Adrenal gland (tissue), 12 donors: ENCODE data around the gene YIPF3. TPM values are rescaled to one million over a fixed set of nuclear protein-coding genes. Genes with fewer than 3 reads are reported as not detected.
A peak's percentile ranks its signal among the peaks of the same experiment; 100 is the strongest.

Source experiments
- DNase-seq, 7 donors: peaks; one replicate each; pipeline ENCODE4 v3.0.0-alpha.2; 2019 to 2020
- H3K27ac ChIP-seq, 5 donors: fragments of 200-600 bp; sonication (generic) in 4 of 5; 1 replicate in 3 of 5; 2 replicates in 2 of 5; pipeline versions ENCODE4 v1.5.1 to v1.8.0; 2016 to 2020; ENCODE audit warnings: mild to moderate bottlenecking in 1 of 5
- H3K27me3 ChIP-seq: fragments of 200-600 bp; 2 replicates; pipeline ENCODE4 v1.8.0; 2021
- H3K36me3 ChIP-seq, 2 donors: fragments of 200-600 bp; replicated peaks in 1 of 2; 1 replicate in 1 of 2; 2 replicates in 1 of 2; pipeline versions ENCODE4 v1.5.1 to v1.8.0; 2018 to 2022
- H3K4me1 ChIP-seq, 2 donors: fragments of 200-600 bp; replicated peaks in 1 of 2; 1 replicate in 1 of 2; 2 replicates in 1 of 2; pipeline versions ENCODE4 v1.5.1 to v1.8.0; 2018 to 2021
- H3K4me3 ChIP-seq, 4 donors: fragments of 200-600 bp; sonication (generic) in 3 of 4; one replicate each; pipeline ENCODE4 v1.5.1; 2016 to 2018
- H3K9me3 ChIP-seq, 3 donors: fragments of 200-600 bp; sonication (generic) in 1 of 3; replicated peaks in 1 of 3; 1 replicate in 2 of 3; 2 replicates in 1 of 3; pipeline versions ENCODE4 v1.5.1 to v1.8.0; 2016 to 2021
- POLR2A ChIP-seq, 2 donors: fragments of 450-650 bp; IDR thresholded peaks; one replicate each; pipeline ENCODE4 v1.6.1; 2017; ENCODE audit warnings: antibody characterized with exemption in 2 of 2, mild to moderate bottlenecking in 2 of 2, moderate library complexity in 1 of 2
- WGBS, 4 donors: extraction: QIAGEN DNeasy Blood & Tissue Kit in 2 of 4; methylation state at CpG; one replicate each; pipeline versions ENCODE4 v1.1.5 to v1.1.7; 2013 to 2017; 5-methylcytosine and 5-hydroxymethylcytosine counted together
- intact Hi-C, 2 donors: fragments of 100-400 bp; cut with DNase I; formaldehyde crosslinking; loops; one replicate each; pipeline versions ENCODE4 v1.14.1 to v1.15.0; 2022 to 2023
- polyA plus RNA-seq, 3 donors: library from polyadenylated mRNA; stranded (reverse); fragments of 200-250 nt in 2 of 3; fragments of 350-450 nt in 1 of 3; fragmentation: Illumina TruSeq in 1 of 3; extraction: RNeasy Lipid Tissue Mini Kit (QIAGEN cat#74804) in 1 of 3; gene quantifications; one replicate each; pipeline ENCODE4 v1.2.3, GENCODE V29; 2013 to 2014
- total RNA-seq, 9 donors: library from RNA; depleted of rRNA in 4 of 9; stranded (reverse); fragments of >200 nt in 4 of 9; fragments of 120-200 nt in 1 of 9; fragmentation: NEBNext Ultra II Directional in 1 of 9; extraction: Animal tissue kit (Norgen Biotek cat#: 25700) in 1 of 9; gene quantifications; one replicate each; pipeline versions ENCODE4 v1.1.0 to v1.2.4, GENCODE V29; 2013 to 2023
- TF ChIP-seq, protein P1 (sequence below), 6 experiments: fragments of 450-650 bp in 4 of 6; fragments of 200-600 bp in 2 of 6; sonication (generic) in 1 of 6; IDR thresholded peaks; 1 replicate in 5 of 6; 2 replicates in 1 of 6; pipeline versions ENCODE4 v1.5.1 to v1.8.0; 2016 to 2021; ENCODE audit warnings: antibody characterized with exemption in 6 of 6, mild to moderate bottlenecking in 2 of 6, moderate library complexity in 1 of 6
- donor health status: healthy with polysubstance abuse.
- donor health status: Bipolar disorder and iron deficiency.
- donor health status: DM: yes; HTN: yes; CAD: no.
- donor health status: DM: no; HTN: no; CAD: no.
- donor health status: DM: no; HTN: no; CAD: no.
- donor health status: DM: yes; HTN: yes; CAD: no.

YIPF3 gene
- total and polyA plus RNA-seq, 12 donors: 78.1 to 271 (median 148) TPM

DNA sequence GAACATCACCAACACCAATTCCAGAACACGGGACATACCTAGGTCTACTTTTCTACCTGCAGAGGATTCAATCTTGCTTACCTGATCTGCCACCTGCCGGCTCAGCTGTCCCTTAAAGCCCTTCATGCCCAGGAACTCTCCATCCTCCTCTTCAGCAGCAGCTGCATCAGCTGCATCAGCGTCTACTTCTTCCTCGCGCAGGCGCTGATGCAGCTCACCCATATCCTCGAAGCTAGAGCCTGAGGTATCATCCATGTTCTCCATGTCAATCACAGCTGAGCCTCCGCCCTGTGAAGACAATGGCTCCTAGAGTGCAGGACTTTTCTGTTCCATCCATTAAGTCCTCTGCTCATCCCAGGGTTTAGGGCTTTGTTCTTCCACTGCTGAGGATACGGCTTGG, 918 bp downstream of the YIPF3 start:
- H3K9me3 ChIP-seq: no peaks in the 10 kb centered on the region
- H3K4me1 ChIP-seq: peaks cover 18 to 35% of the 10 kb centered on the region in 2 donors
- no peak for DNase-seq
- no peaks in the 10 kb centered on the region for H3K27me3 ChIP-seq
- peak overlapping the region in 2 of 5 donors; percentile 77 to 85 for H3K27ac ChIP-seq
- peak overlapping the region; percentile 38 to 82 (median 61) for H3K4me3 ChIP-seq
- intact Hi-C loops: no loop called here
- H3K36me3 ChIP-seq: peaks cover 0 to 58% of the 10 kb centered on the region in 2 donors
- TF ChIP-seq POLR2A (IDR thresholded peaks at IDR 0.05): no peak
- TF ChIP-seq, protein P1, sequence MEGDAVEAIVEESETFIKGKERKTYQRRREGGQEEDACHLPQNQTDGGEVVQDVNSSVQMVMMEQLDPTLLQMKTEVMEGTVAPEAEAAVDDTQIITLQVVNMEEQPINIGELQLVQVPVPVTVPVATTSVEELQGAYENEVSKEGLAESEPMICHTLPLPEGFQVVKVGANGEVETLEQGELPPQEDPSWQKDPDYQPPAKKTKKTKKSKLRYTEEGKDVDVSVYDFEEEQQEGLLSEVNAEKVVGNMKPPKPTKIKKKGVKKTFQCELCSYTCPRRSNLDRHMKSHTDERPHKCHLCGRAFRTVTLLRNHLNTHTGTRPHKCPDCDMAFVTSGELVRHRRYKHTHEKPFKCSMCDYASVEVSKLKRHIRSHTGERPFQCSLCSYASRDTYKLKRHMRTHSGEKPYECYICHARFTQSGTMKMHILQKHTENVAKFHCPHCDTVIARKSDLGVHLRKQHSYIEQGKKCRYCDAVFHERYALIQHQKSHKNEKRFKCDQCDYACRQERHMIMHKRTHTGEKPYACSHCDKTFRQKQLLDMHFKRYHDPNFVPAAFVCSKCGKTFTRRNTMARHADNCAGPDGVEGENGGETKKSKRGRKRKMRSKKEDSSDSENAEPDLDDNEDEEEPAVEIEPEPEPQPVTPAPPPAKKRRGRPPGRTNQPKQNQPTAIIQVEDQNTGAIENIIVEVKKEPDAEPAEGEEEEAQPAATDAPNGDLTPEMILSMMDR (IDR thresholded peaks at IDR 0.05): no peak
- WGBS, 4 donors: 52 to 69% (median 63%) methylated on average over 9 of the region's 9 CpGs

DNA sequence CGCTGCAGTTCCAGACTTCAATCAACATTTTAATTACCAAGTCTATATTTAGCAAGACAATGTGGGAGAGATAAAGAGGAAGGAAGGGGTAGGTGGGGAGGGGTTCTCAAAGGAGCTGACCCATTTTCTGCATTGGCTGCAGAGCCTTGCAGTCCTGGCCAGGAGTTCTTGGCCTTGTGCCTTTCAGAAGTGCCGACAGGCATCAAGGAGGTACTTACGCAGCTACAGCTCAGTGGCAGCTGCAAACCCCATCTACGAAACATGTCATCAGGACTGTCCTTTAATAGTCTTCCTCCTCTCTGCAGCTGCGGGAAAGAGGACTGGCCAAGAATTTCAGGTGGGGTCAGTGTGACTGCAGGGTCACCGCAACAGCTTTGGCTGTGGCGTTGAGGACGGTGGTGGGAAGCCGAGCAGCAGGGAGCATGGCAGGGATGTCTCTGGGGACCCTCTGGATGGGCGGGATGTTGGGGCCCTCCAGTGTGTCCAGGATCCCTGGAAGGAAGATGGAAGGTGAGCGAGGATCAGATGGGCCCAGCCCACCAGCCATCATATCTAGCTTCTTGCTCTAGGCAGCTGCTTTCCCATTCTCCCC, 4.8 kb downstream of the YIPF3 start:
- Histone ChIP-seq H3K4me1 (peaks cover 26 to 35% of the 10 kb centered on the region in 2 donors), H3K9me3 (no peaks in the 10 kb centered on the region), H3K27ac (peak overlapping the region in 2 of 5 donors; percentile 20 to 87), H3K27me3 (no peaks in the 10 kb centered on the region), H3K36me3 (peaks cover 0 to 43% of the 10 kb centered on the region in 2 donors), H3K4me3 (no peak overlapping the region)
- no peak for DNase-seq
- TF ChIP-seq POLR2A (IDR thresholded peaks at IDR 0.05): no peak
- TF ChIP-seq, protein P1 (IDR thresholded peaks at IDR 0.05): no peak
- 70 to 80% (median 77%) methylated on average over 11 of the region's 11 CpGs for WGBS, 4 donors
- intact Hi-C loops: no loop called here

DNA sequence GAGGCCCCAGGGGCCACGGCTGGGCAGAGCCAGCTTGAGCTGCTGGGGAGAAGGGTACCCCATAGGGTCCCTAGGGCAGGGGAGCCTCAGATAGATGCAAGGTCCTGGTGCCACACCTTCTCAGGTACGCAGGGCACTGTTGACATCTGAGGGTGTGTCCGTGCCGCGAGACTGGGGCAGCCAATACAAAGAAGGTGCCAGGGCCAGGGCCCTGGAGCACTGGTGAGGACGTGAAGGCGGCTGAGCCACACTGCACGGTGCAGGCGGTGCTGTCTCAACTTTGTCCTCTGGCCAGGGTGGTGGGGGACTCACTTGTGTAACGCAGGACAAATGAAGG, 5.9 kb downstream of the YIPF3 start:
- peak in 1 of 7 donors; percentile 68 for DNase-seq
- H3K9me3 ChIP-seq: no peaks in the 10 kb centered on the region
- peaks cover 0 to 46% of the 10 kb centered on the region in 2 donors for H3K36me3 ChIP-seq
- intact Hi-C loops: no loop called here
- peak overlapping the region; percentile 29 to 95 (median 79) for H3K27ac ChIP-seq
- peak overlapping the region in 1 of 4 donors; percentile 89 for H3K4me3 ChIP-seq
- H3K27me3 ChIP-seq: no peaks in the 10 kb centered on the region
- TF ChIP-seq, protein P1 (IDR thresholded peaks at IDR 0.05): no peak
- no peak for TF ChIP-seq POLR2A (IDR thresholded peaks at IDR 0.05)
- peaks cover 23 to 31% of the 10 kb centered on the region in 2 donors for H3K4me1 ChIP-seq
- WGBS, 4 donors: 80 to 92% (median 81%) methylated on average over 5 to 10 of the region's 10 CpGs

DNA sequence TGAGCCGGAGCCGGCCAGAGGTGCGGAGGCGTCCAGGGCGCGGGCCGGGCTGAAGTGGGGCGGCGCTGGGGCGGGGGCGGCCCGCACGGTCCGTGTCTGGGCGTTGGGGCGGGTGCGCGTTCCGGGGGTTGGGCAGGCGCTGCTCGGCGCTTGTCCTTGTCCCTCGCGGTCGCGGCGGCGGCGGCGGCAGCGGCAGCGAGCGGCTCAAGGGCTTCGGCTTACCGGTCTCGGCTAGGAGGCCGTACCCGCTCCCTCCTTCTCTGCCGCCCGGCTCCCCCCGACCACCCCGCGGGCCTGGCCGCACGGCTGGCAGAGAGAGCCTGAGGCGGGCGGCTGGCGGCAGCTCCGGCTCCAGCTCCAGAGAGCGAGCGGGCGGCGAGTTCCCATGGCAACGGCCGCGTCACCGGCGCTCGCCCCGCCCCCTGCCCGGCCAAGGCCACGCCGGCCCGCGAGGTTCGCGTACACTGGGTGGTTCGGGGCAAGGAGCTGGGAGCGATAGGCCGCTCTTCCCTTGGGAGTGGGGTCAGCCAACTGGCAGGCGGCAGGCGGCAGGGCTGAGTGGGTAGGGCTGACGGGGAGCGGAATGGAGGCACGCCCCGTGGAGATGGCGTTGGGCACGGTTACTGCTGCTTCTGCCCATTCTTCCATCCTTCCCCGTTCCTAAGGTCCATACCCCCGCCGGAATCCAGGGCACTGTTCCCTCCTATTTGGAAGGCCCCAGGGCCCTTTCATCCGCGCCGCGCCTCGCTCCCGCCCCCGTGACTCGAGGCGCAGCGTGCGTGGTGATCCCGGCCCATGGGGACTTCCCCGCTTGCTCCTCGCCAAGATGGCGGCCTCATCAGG, 6.5 kb downstream of the YIPF3 start, which contains the start of gene LRRC73:
TSS of gene LRRC73 (minus strand) at position 363 of the 843 bp plus-strand sequence. CDS start 561 bp downstream, outside the sequence.
- Histone ChIP-seq H3K27ac (peak within 1 kb of the TSS; percentile 39 to 95 (median 79)), H3K27me3 (no peaks in the 10 kb centered on the region), H3K4me3 (peak within 1 kb of the TSS; percentile 18 to 89 (median 26)), H3K9me3 (no peaks in the 10 kb centered on the region), H3K36me3 (peaks cover 0 to 49% of the 10 kb centered on the region in 2 donors), H3K4me1 (peaks cover 18 to 25% of the 10 kb centered on the region in 2 donors)
- peak; percentile 92 to 96 (median 95) for DNase-seq
- TF ChIP-seq, protein P1 (IDR thresholded peaks at IDR 0.05): no peak
- TF ChIP-seq POLR2A (IDR thresholded peaks at IDR 0.05): peak; percentile 47 to 84
- 1 to 8% (median 4%) methylated on average over 18 to 96 of the region's 96 CpGs for WGBS, 4 donors
- intact Hi-C loops: loop anchor here (5.0 to 10.0 kb wide), 3 partner anchors 58 to 125 kb away; no protein-coding TSS in a partner anchor
